Natural killer cell (primary cell): ENCODE results near the gene RUNX2. TPM values are rescaled to one million over a fixed set of nuclear protein-coding genes. Genes with fewer than 3 reads are reported as not detected.

Experiments used
- ATAC-seq, 3 donors: fragments of 150-1000 bp in 2 of 3; fragments of 200-7000 bp in 1 of 3; cut with Tn5 transposase; 1 replicate in 1 of 3; 2 replicates in 2 of 3; pipeline ENCODE4 v1.10.0; 2021; ENCODE audit warnings: mild to moderate bottlenecking in 2 of 3, moderate library complexity in 2 of 3
- DNase-seq, 2 donors: peaks; one replicate each; pipeline versions ENCODE4 v3.0.0 to v3.0.0-alpha.2; 2013 to 2021; ENCODE audit warnings: mixed read lengths in 1 of 2
- H3K27ac ChIP-seq: one replicate; pipeline ENCODE4 v1.5.1; 2013; ENCODE audit warnings: mild to moderate bottlenecking, low read length
- H3K27me3 ChIP-seq: one replicate; pipeline ENCODE4 v1.6.1; 2013; ENCODE audit warnings: low read length; ENCODE audit not compliant: control insufficient read depth, insufficient read depth
- H3K36me3 ChIP-seq: one replicate; pipeline ENCODE4 v1.6.1; 2013; ENCODE audit warnings: low read length; ENCODE audit not compliant: control insufficient read depth, insufficient read depth
- H3K4me1 ChIP-seq: one replicate; pipeline ENCODE4 v1.6.1; 2013; ENCODE audit warnings: low read length; ENCODE audit not compliant: control insufficient read depth, insufficient read depth
- H3K4me3 ChIP-seq: one replicate; pipeline ENCODE4 v1.5.1; 2013; ENCODE audit warnings: low read length
- H3K9me3 ChIP-seq: one replicate; pipeline ENCODE4 v1.6.1; 2013; ENCODE audit warnings: low read length; ENCODE audit not compliant: control insufficient read depth, insufficient read depth
- H3K27ac Mint-ChIP-seq, 2 donors: one replicate each; pipeline ENCODE4 v1.8.0; 2022; ENCODE audit warnings: mild to moderate bottlenecking in 2 of 2, mixed read lengths in 2 of 2, moderate library complexity in 1 of 2
- H3K27me3 Mint-ChIP-seq, 2 donors: one replicate each; pipeline ENCODE4 v1.8.0; 2022; ENCODE audit warnings: low read depth in 2 of 2, mixed read lengths in 2 of 2
- H3K36me3 Mint-ChIP-seq: one replicate; pipeline ENCODE4 v1.8.0; 2022; ENCODE audit warnings: mixed read lengths
- H3K4me1 Mint-ChIP-seq, 2 donors: one replicate each; pipeline ENCODE4 v1.8.0; 2022; ENCODE audit warnings: mixed read lengths in 2 of 2
- H3K4me3 Mint-ChIP-seq: one replicate; pipeline ENCODE4 v1.8.0; 2022; ENCODE audit warnings: mild to moderate bottlenecking, moderate library complexity, mixed read lengths
- H3K9me3 Mint-ChIP-seq, 2 donors: one replicate each; pipeline ENCODE4 v1.8.0; 2022; ENCODE audit warnings: mixed read lengths in 2 of 2
- WGBS: methylation state at CpG from one replicate; pipeline ENCODE4 v1.1.7; 2013; ENCODE audit warnings: missing lambda C conversion rate; ENCODE audit not compliant: insufficient coverage; 5-methylcytosine and 5-hydroxymethylcytosine counted together
- intact Hi-C: fragments of 100-400 bp; cut with micrococcal nuclease; formaldehyde crosslinking; loops from one replicate; pipeline ENCODE4 v1.14.2; 2022
- total RNA-seq, 4 donors: library from RNA; stranded (reverse); fragments of 120-200 nt in 1 of 4; gene quantifications; one replicate each; pipeline versions ENCODE4 v1.2.3 to v1.2.4, GENCODE V29; 2013 to 2022
- TF ChIP-seq, protein P1 (sequence below): fragments of 200-600 bp; IDR thresholded peaks from one replicate; pipeline ENCODE4 v1.8.0; 2022; ENCODE audit warnings: antibody characterized with exemption

The RUNX2 gene
- total RNA-seq, 3 donors from 2014 or later (not counting 1 experiment from before 2014, with no cell fraction given), result 5.0 to 19.2 (median 7.0) TPM

DNA sequence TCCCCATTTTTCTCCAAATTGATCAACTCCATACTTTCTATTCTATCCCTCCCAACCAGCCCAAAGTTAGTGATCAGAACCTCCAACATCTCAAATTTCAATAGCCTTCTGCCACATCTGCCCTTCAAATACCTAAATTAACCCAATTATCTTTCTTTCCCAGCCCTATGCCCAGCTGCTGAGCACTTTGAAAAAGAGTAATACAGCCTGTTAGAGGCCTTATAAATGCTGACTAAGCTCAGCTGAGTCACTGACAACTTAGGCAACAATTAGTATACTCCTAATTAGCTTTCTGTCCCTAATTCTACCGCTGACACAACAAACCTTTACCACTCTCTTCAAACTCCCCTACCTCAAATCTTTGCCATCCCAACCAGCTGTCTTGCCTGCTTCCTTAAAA is 23.5 kb downstream of the RUNX2 start:
- 100% methylated on average over 1 of the region's 1 CpG for WGBS
- H3K4me1 ChIP-seq, result no peaks in the 10 kb centered on the region
- no peak for ATAC-seq
- intact Hi-C loops, result no loop called here
- Mint-ChIP-seq H3K9me3 (no peaks in the 10 kb centered on the region), H3K27me3 (no peaks in the 10 kb centered on the region), H3K27ac (no peak overlapping the region), H3K36me3 (no peaks in the 10 kb centered on the region), H3K4me1 (peaks cover 0 to 10% of the 10 kb centered on the region in 2 donors), H3K4me3 (no peak overlapping the region)
- no peaks in the 10 kb centered on the region for H3K36me3 ChIP-seq
- no peak overlapping the region for H3K27ac ChIP-seq
- no peak overlapping the region for H3K4me3 ChIP-seq
- TF ChIP-seq, protein P1, sequence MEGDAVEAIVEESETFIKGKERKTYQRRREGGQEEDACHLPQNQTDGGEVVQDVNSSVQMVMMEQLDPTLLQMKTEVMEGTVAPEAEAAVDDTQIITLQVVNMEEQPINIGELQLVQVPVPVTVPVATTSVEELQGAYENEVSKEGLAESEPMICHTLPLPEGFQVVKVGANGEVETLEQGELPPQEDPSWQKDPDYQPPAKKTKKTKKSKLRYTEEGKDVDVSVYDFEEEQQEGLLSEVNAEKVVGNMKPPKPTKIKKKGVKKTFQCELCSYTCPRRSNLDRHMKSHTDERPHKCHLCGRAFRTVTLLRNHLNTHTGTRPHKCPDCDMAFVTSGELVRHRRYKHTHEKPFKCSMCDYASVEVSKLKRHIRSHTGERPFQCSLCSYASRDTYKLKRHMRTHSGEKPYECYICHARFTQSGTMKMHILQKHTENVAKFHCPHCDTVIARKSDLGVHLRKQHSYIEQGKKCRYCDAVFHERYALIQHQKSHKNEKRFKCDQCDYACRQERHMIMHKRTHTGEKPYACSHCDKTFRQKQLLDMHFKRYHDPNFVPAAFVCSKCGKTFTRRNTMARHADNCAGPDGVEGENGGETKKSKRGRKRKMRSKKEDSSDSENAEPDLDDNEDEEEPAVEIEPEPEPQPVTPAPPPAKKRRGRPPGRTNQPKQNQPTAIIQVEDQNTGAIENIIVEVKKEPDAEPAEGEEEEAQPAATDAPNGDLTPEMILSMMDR, result no peak
- no peak for DNase-seq
- H3K27me3 ChIP-seq, result no peaks in the 10 kb centered on the region
- H3K9me3 ChIP-seq, result no peaks in the 10 kb centered on the region

DNA sequence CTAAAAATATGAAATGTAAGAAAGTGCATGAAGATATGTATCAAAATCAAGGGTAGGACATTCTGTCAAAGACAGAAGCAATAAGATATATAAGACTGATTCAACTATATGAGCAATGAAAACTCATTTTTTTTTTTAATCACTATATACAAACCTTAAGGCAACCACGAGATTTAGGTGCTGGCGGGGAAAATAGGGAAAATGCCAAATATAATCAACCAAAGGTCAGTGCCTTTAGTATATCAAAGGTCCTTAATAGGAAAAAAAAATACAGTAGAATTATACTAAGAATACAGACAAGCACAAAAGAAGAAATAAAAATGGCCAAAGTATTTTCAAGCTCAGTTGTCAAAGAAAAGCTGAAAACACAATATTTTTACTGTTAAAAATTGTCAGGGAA is 25.5 kb downstream of the RUNX2 start:
- TF ChIP-seq, protein P1, result no peak
- no peak overlapping the region for H3K27ac ChIP-seq
- ATAC-seq (no peak), DNase-seq (no peak)
- intact Hi-C loops, result no loop called here
- H3K27me3 ChIP-seq, result no peaks in the 10 kb centered on the region
- Mint-ChIP-seq H3K27ac (no peak overlapping the region), H3K27me3 (no peaks in the 10 kb centered on the region), H3K36me3 (no peaks in the 10 kb centered on the region), H3K4me3 (no peak overlapping the region), H3K9me3 (no peaks in the 10 kb centered on the region), H3K4me1 (peaks cover 0 to 10% of the 10 kb centered on the region in 2 donors)
- no peaks in the 10 kb centered on the region for H3K36me3 ChIP-seq
- no peaks in the 10 kb centered on the region for H3K4me1 ChIP-seq
- no peaks in the 10 kb centered on the region for H3K9me3 ChIP-seq
- 100% methylated on average over 2 of the region's 2 CpGs for WGBS
- H3K4me3 ChIP-seq, result no peak overlapping the region

DNA sequence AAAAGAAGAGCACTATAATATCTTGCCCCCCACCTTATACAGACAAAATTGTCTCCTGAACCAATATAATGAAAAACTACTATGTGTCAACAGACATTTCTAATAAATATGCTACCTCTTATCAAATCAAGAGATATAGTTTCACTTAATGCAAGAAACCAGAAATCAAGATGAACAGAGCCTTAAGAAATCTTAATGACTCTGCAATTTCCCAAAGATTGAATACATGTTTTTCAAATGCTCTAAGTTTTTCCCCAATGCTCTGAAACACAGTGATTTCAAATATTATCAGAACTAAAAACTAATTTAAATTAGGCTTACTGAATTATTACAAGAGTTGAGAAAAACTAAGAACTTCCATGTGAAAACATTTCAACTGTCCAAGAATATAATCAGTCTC is 36.3 kb downstream of the RUNX2 start:
- no peaks in the 10 kb centered on the region for H3K36me3 Mint-ChIP-seq
- no peak overlapping the region for H3K27ac Mint-ChIP-seq

DNA sequence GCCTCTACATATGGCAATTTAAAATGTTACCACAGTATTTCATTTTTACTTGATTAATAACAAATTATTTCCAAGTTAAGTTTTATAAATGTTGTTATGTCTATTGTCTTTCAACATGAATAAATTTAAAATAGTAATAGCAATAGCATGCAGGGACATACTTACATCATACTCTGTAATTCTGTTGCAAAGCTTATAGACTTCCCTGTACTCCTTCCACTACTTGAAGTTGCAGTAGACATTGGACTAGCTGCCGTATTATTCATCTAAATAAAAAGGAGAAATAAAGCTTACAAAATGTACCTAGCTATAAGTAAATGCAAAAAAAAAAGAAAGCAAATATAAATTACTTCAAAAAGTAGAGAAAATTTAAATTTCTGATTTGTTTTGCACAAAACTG is 36.9 kb downstream of the RUNX2 start:
- intact Hi-C loops, result no loop called here
- no peak overlapping the region for H3K4me3 Mint-ChIP-seq
- DNase-seq, result no peak
- no peaks in the 10 kb centered on the region for H3K4me1 Mint-ChIP-seq
- Histone ChIP-seq H3K4me3 (no peak overlapping the region), H3K4me1 (no peaks in the 10 kb centered on the region), H3K27me3 (no peaks in the 10 kb centered on the region), H3K9me3 (no peaks in the 10 kb centered on the region), H3K27ac (no peak overlapping the region), H3K36me3 (no peaks in the 10 kb centered on the region)
- no peaks in the 10 kb centered on the region for H3K27me3 Mint-ChIP-seq
- no CpG with 5 or more reads among the region's 1 CpG for WGBS
- H3K36me3 Mint-ChIP-seq, result no peaks in the 10 kb centered on the region
- no peak overlapping the region for H3K27ac Mint-ChIP-seq
- no peak for ATAC-seq
- TF ChIP-seq, protein P1, result no peak
- H3K9me3 Mint-ChIP-seq, result no peaks in the 10 kb centered on the region

More for the DNA sequence above, 36.3 kb downstream of the RUNX2 start:
- Mint-ChIP-seq H3K4me1 (no peaks in the 10 kb centered on the region), H3K27me3 (no peaks in the 10 kb centered on the region), H3K4me3 (no peak overlapping the region), H3K9me3 (no peaks in the 10 kb centered on the region)
- Histone ChIP-seq H3K27me3 (no peaks in the 10 kb centered on the region), H3K36me3 (no peaks in the 10 kb centered on the region), H3K4me3 (no peak overlapping the region), H3K27ac (no peak overlapping the region), H3K4me1 (no peaks in the 10 kb centered on the region), H3K9me3 (no peaks in the 10 kb centered on the region)
- DNase-seq (no peak), ATAC-seq (no peak)
- intact Hi-C loops, result no loop called here
- TF ChIP-seq, protein P1, result no peak
